Stimulated activated naive CD4-positive, alpha-beta T cell (primary cell): ENCODE measurements around the gene TAS2R10.
"Not testable (repeated sequence)": the region's sequence is repeated elsewhere in the genome, so short reads cannot be mapped to it uniquely, and the experiment has no call there.

Experiments used
- DNase-seq, 6 experiments: peaks; one replicate each; lab custom pipeline; 2025; lab: John Stamatoyannopoulos, UW

The TAS2R10 gene

GRCh38 chr12:10826258-10826657 lies at the start of gene TAS2R10:
Gene TAS2R10 (minus strand): TSS chr12:10826358. CDS start chr12:10826269, 89 bp downstream.
- DNase-seq = no peak

- DNase-seq = no peak
These were observed 47.2 kb upstream of the TAS2R10 start for GRCh38 chr12:10873378-10873777.

GRCh38 chr12:10867381-10867780 lies 41.2 kb upstream of the TAS2R10 start:
- no peak for DNase-seq

GRCh38 chr12:10863512-10864218 lies 37.5 kb upstream of the TAS2R10 start:
- no peak for DNase-seq

- DNase-seq = no peak
These were observed 35.2 kb upstream of the TAS2R10 start for GRCh38 chr12:10861366-10861765.

GRCh38 chr12:10855807-10856206 lies 29.6 kb upstream of the TAS2R10 start:
- no peak for DNase-seq

GRCh38 chr12:10853776-10854175 lies 27.6 kb upstream of the TAS2R10 start:
- DNase-seq = no peak

GRCh38 chr12:10851243-10851858 lies 25.2 kb upstream of the TAS2R10 start:
- no peak for DNase-seq

- DNase-seq = peak in 3 of 6 experiments; percentile 3 to 31 (median 11)
These were observed 23.3 kb upstream of the TAS2R10 start, which contains the start of gene PRR4 for GRCh38 chr12:10849425-10849878. Gene PRR4 (minus strand): TSS chr12:10849475. CDS start chr12:10849437, 38 bp downstream.

- no peak for DNase-seq
These were observed 21.6 kb upstream of the TAS2R10 start for GRCh38 chr12:10847744-10848143.

GRCh38 chr12:10842862-10843261 lies 16.7 kb upstream of the TAS2R10 start:
- DNase-seq = no peak

- DNase-seq = no peak
These were observed 12.3 kb upstream of the TAS2R10 start for GRCh38 chr12:10838461-10838860.

- DNase-seq = no peak
These were observed 3.8 kb upstream of the TAS2R10 start for GRCh38 chr12:10829994-10830393.

- no peak for DNase-seq
These were observed 1.2 kb downstream of the TAS2R10 start for GRCh38 chr12:10824957-10825356.

GRCh38 chr12:10811883-10812536 lies 14.1 kb downstream of the TAS2R10 start:
- DNase-seq = no peak

- no peak for DNase-seq
These were observed 16.1 kb downstream of the TAS2R10 start, which contains the start of gene TAS2R9 for GRCh38 chr12:10810068-10810467. Gene TAS2R9 (minus strand): TSS chr12:10810168. CDS start chr12:10810075, 93 bp downstream.

GRCh38 chr12:10807186-10807585 lies 19.0 kb downstream of the TAS2R10 start, which contains the start of gene TAS2R8:
Gene TAS2R8 (minus strand): TSS chr12:10807286. CDS start chr12:10806980, 306 bp downstream.
- DNase-seq = no peak

GRCh38 chr12:10802587-10802986 lies 23.6 kb downstream of the TAS2R10 start, which contains the start of gene TAS2R7:
Gene TAS2R7 (minus strand): TSS chr12:10802627. CDS start chr12:10802570, 57 bp downstream.
- no peak for DNase-seq

- DNase-seq = no peak
These were observed 24.4 kb downstream of the TAS2R10 start for GRCh38 chr12:10801741-10802140.

GRCh38 chr12:10794222-10794621 lies 31.9 kb downstream of the TAS2R10 start:
- no peak for DNase-seq

GRCh38 chr12:10791769-10792168 lies 34.4 kb downstream of the TAS2R10 start:
- not testable (repeated sequence) for DNase-seq

GRCh38 chr12:10783252-10783651 lies 42.9 kb downstream of the TAS2R10 start:
- no peak for DNase-seq
